Measurements from ENCODE around the gene NT5DC1. TPM values are rescaled to one million over a fixed set of nuclear protein-coding genes. Genes with fewer than 3 reads are reported as not detected.

The NT5DC1 gene
- total RNA-seq, 1 donor from 2014 or later = 29.7 TPM

- DNase-seq (ENCODE audit: low read depth) (no peak), FAIRE-seq (no peak)
- Histone ChIP-seq H4K20me1 (ENCODE audit: insufficient read depth, low read length) (no peaks in the 10 kb centered on the region), H3K79me2 (ENCODE audit: insufficient read depth, low read length) (no peaks in the 10 kb centered on the region), H3K4me3 (ENCODE audit: insufficient read depth, low read depth, low read length) (no peak overlapping the region), H3K36me3 (ENCODE audit: insufficient read depth, low read length) (no peaks in the 10 kb centered on the region), H3K4me1 (ENCODE audit: insufficient read depth, low read length) (peaks cover 5% of the 10 kb centered on the region), H2AFZ (ENCODE audit: low read depth, low read length) (no peak overlapping the region), H3K27me3 (ENCODE audit: insufficient read depth, low read length) (no peaks in the 10 kb centered on the region), H3K4me2 (ENCODE audit: low read length) (no peak overlapping the region), H3K27ac (ENCODE audit: low read depth, low read length) (no peak overlapping the region), H3K9me3 (ENCODE audit: insufficient read depth, low read depth, low read length) (peaks cover 4% of the 10 kb centered on the region), H3K9ac (ENCODE audit: low read length) (no peak overlapping the region)
- H3K36me3 Mint-ChIP-seq (ENCODE audit: low read depth, unreplicated experiment) = peaks cover 24% of the 10 kb centered on the region
- no peak overlapping the region for H3K4me3 Mint-ChIP-seq (ENCODE audit: unreplicated experiment)
- H3K9me3 Mint-ChIP-seq (ENCODE audit: unreplicated experiment) = peaks cover 17% of the 10 kb centered on the region
- no peaks in the 10 kb centered on the region for H3K27me3 Mint-ChIP-seq (ENCODE audit: low read depth, unreplicated experiment)
- no peaks in the 10 kb centered on the region for H3K4me1 Mint-ChIP-seq (ENCODE audit: low read depth, unreplicated experiment)
- TF ChIP-seq EZH2 (IDR thresholded peaks at IDR 0.05; ENCODE audit: insufficient read depth, low read length) = no peak
- no peak for TF ChIP-seq CTCF (IDR thresholded peaks at IDR 0.05; ENCODE audit: insufficient read depth, low read depth, low read length)
- H3K27ac Mint-ChIP-seq (ENCODE audit: unreplicated experiment) = no peak overlapping the region
Observed at GRCh38 chr6:116263353-116263752, 162.7 kb downstream of the NT5DC1 start.

- Mint-ChIP-seq H3K36me3 (ENCODE audit: low read depth, unreplicated experiment) (peaks cover 21% of the 10 kb centered on the region), H3K27me3 (ENCODE audit: low read depth, unreplicated experiment) (no peaks in the 10 kb centered on the region), H3K27ac (ENCODE audit: unreplicated experiment) (no peak overlapping the region), H3K4me1 (ENCODE audit: low read depth, unreplicated experiment) (no peaks in the 10 kb centered on the region), H3K9me3 (ENCODE audit: unreplicated experiment) (peaks cover 17% of the 10 kb centered on the region), H3K4me3 (ENCODE audit: unreplicated experiment) (no peak overlapping the region)
- no peak overlapping the region for H3K4me3 ChIP-seq (ENCODE audit: insufficient read depth, low read depth, low read length)
- no peaks in the 10 kb centered on the region for H3K36me3 ChIP-seq (ENCODE audit: insufficient read depth, low read length)
- no peak overlapping the region for H3K4me2 ChIP-seq (ENCODE audit: low read length)
- FAIRE-seq (no peak), DNase-seq (ENCODE audit: low read depth) (no peak)
- H3K4me1 ChIP-seq (ENCODE audit: insufficient read depth, low read length) = peaks cover 5% of the 10 kb centered on the region
- no peak overlapping the region for H2AFZ ChIP-seq (ENCODE audit: low read depth, low read length)
- H4K20me1 ChIP-seq (ENCODE audit: insufficient read depth, low read length) = no peaks in the 10 kb centered on the region
- peaks cover 4% of the 10 kb centered on the region for H3K9me3 ChIP-seq (ENCODE audit: insufficient read depth, low read depth, low read length)
- no peaks in the 10 kb centered on the region for H3K79me2 ChIP-seq (ENCODE audit: insufficient read depth, low read length)
- no peaks in the 10 kb centered on the region for H3K27me3 ChIP-seq (ENCODE audit: insufficient read depth, low read length)
- H3K9ac ChIP-seq (ENCODE audit: low read length) = no peak overlapping the region
- TF ChIP-seq CTCF (IDR thresholded peaks at IDR 0.05; ENCODE audit: insufficient read depth, low read depth, low read length) (no peak), EZH2 (IDR thresholded peaks at IDR 0.05; ENCODE audit: insufficient read depth, low read length) (no peak)
- no peak overlapping the region for H3K27ac ChIP-seq (ENCODE audit: low read depth, low read length)
Observed at GRCh38 chr6:116265041-116265829, 164.6 kb downstream of the NT5DC1 start.

DNA sequence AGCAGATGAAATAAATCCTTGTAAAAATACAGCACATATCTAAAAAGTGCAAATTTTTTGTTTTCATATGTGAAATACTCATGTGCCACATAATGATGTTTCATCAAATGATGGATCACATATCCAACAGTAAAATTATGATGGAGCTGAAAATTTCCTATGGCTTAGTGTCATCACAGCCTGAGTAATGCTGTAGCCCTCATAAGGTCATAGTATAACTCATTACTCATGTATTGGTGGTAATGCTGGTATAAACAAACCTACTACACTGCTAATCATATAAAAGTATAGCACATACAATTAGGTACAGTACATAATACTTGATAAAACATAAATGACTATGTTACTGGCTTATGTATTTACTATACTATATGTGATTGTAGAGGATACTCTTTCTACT is 166.2 kb downstream of the NT5DC1 start:
- TF ChIP-seq CTCF (IDR thresholded peaks at IDR 0.05; ENCODE audit: insufficient read depth, low read depth, low read length) (no peak), EZH2 (IDR thresholded peaks at IDR 0.05; ENCODE audit: insufficient read depth, low read length) (no peak)
- no peaks in the 10 kb centered on the region for H4K20me1 ChIP-seq (ENCODE audit: insufficient read depth, low read length)
- Mint-ChIP-seq H3K36me3 (ENCODE audit: low read depth, unreplicated experiment) (peaks cover 21% of the 10 kb centered on the region), H3K4me3 (ENCODE audit: unreplicated experiment) (no peak overlapping the region), H3K27me3 (ENCODE audit: low read depth, unreplicated experiment) (no peaks in the 10 kb centered on the region), H3K27ac (ENCODE audit: unreplicated experiment) (no peak overlapping the region), H3K4me1 (ENCODE audit: low read depth, unreplicated experiment) (no peaks in the 10 kb centered on the region), H3K9me3 (ENCODE audit: unreplicated experiment) (peaks cover 16% of the 10 kb centered on the region)
- no peak overlapping the region for H3K4me2 ChIP-seq (ENCODE audit: low read length)
- FAIRE-seq (no peak), DNase-seq (ENCODE audit: low read depth) (no peak)
- H3K79me2 ChIP-seq (ENCODE audit: insufficient read depth, low read length) = no peaks in the 10 kb centered on the region
- peaks cover 4% of the 10 kb centered on the region for H3K9me3 ChIP-seq (ENCODE audit: insufficient read depth, low read depth, low read length)
- no peak overlapping the region for H3K27ac ChIP-seq (ENCODE audit: low read depth, low read length)
- H3K27me3 ChIP-seq (ENCODE audit: insufficient read depth, low read length) = no peaks in the 10 kb centered on the region
- H3K4me1 ChIP-seq (ENCODE audit: insufficient read depth, low read length) = peaks cover 5% of the 10 kb centered on the region
- no peak overlapping the region for H3K4me3 ChIP-seq (ENCODE audit: insufficient read depth, low read depth, low read length)
- no peak overlapping the region for H2AFZ ChIP-seq (ENCODE audit: low read depth, low read length)
- H3K9ac ChIP-seq (ENCODE audit: low read length) = no peak overlapping the region
- no peaks in the 10 kb centered on the region for H3K36me3 ChIP-seq (ENCODE audit: insufficient read depth, low read length)

Data from astrocyte (in vitro differentiated cells and primary cell).